OCI-LY3 (cell line): Measurements from ENCODE around the gene FRMD3.

Experiments
- H2AFZ ChIP-seq: fragments of 200-600, 300-600 bp; shearing (Covaris generic); 2 replicates; pipeline ENCODE4 v1.6.0; 2014; ENCODE audit warnings: antibody characterized with exemption, low read depth, low read length
- H3K27ac ChIP-seq: fragments of 200-600, 300-600 bp; sonication (generic); 2 replicates; pipeline ENCODE4 v1.5.1; 2014; ENCODE audit warnings: mild to moderate bottlenecking, low read length, moderate library complexity, mixed read lengths
- H3K27me3 ChIP-seq: fragments of 200-600, 300-600 bp; sonication (generic); 2 replicates; pipeline ENCODE4 v1.6.1; 2014; ENCODE audit warnings: low read depth, low read length, mixed read lengths
- H3K36me3 ChIP-seq: fragments of 200-600, 300-600 bp; sonication (generic); replicated peaks from 2 replicates; pipeline ENCODE3; 2014; ENCODE audit warnings: low read depth, low read length, mixed read lengths
- H3K4me1 ChIP-seq: fragments of 300-600, 200-600 bp; sonication (generic); 2 replicates; pipeline ENCODE4 v1.6.1; 2014; ENCODE audit warnings: low read length, mixed read lengths
- H3K4me2 ChIP-seq: fragments of 200-600, 300-600 bp; sonication (generic); 2 replicates; pipeline ENCODE4 v1.6.1; 2014; ENCODE audit warnings: low read length, mixed read lengths
- H3K4me3 ChIP-seq: fragments of 300-600, 200-600 bp; sonication (generic); 2 replicates; pipeline ENCODE4 v1.5.1; 2014; ENCODE audit warnings: antibody characterized with exemption, mild to moderate bottlenecking, low read length, moderate library complexity
- H3K79me2 ChIP-seq: fragments of 300-600, 200-600 bp; shearing (Covaris generic); 2 replicates; pipeline ENCODE4 v1.6.1; 2014; ENCODE audit warnings: mild to moderate bottlenecking, low read length, mixed read lengths
- H3K9ac ChIP-seq: fragments of 300-600, 200-600 bp; shearing (Covaris generic); 2 replicates; pipeline ENCODE4 v1.6.0; 2014; ENCODE audit warnings: mild to moderate bottlenecking, low read length, moderate library complexity
- H3K9me3 ChIP-seq: fragments of 200-600, 300-600 bp; shearing (Covaris generic); 2 replicates; pipeline ENCODE4 v1.6.1; 2014; ENCODE audit warnings: low read length, mixed read lengths; ENCODE audit not compliant: insufficient read depth
- H4K20me1 ChIP-seq: fragments of 200-600, 300-600 bp; sonication (generic); 2 replicates; pipeline ENCODE4 v1.6.1; 2016; ENCODE audit warnings: low read length, mixed read lengths; ENCODE audit not compliant: insufficient read depth
- CTCF ChIP-seq: fragments of 200-600, 300-600 bp; sonication (generic); IDR thresholded peaks from 2 replicates; pipeline ENCODE4 v1.5.1; 2014; ENCODE audit warnings: antibody characterized with exemption, low read length, low read depth
- EZH2phosphoT487 ChIP-seq: fragments of 200-600 bp; shearing (Covaris generic); IDR thresholded peaks from 2 replicates; pipeline ENCODE4 v1.6.1; 2018; ENCODE audit warnings: antibody characterized with exemption, mixed run types, low read depth

FRMD3 gene

GRCh38 chr9:83209188-83209731, 328.9 kb downstream of the FRMD3 start:
- no peaks in the 10 kb centered on the region for H3K4me1 ChIP-seq
- no peaks in the 10 kb centered on the region for H3K36me3 ChIP-seq
- no peak overlapping the region for H3K4me3 ChIP-seq
- H3K79me2 ChIP-seq = no peaks in the 10 kb centered on the region
- no peak for TF ChIP-seq EZH2phosphoT487
- no peak for TF ChIP-seq CTCF
- H3K9ac ChIP-seq = no peak overlapping the region
- no peak overlapping the region for H2AFZ ChIP-seq
- H3K9me3 ChIP-seq = no peaks in the 10 kb centered on the region
- H3K4me2 ChIP-seq = no peak overlapping the region
- no peaks in the 10 kb centered on the region for H3K27me3 ChIP-seq
- no peak overlapping the region for H3K27ac ChIP-seq
- H4K20me1 ChIP-seq = no peaks in the 10 kb centered on the region

- Histone ChIP-seq H3K79me2 (no peaks in the 10 kb centered on the region), H3K4me1 (no peaks in the 10 kb centered on the region), H3K9me3 (no peaks in the 10 kb centered on the region), H3K4me3 (no peak overlapping the region), H2AFZ (no peak overlapping the region), H3K4me2 (no peak overlapping the region), H3K9ac (no peak overlapping the region), H3K27me3 (no peaks in the 10 kb centered on the region), H4K20me1 (no peaks in the 10 kb centered on the region), H3K27ac (no peak overlapping the region), H3K36me3 (no peaks in the 10 kb centered on the region)
- no peak for TF ChIP-seq CTCF
- TF ChIP-seq EZH2phosphoT487 = no peak
Measured at GRCh38 chr9:83208065-83208850, 329.9 kb downstream of the FRMD3 start.

GRCh38 chr9:83204047-83204446, 334.2 kb downstream of the FRMD3 start:
- no peak overlapping the region for H3K9ac ChIP-seq
- H3K27me3 ChIP-seq = no peaks in the 10 kb centered on the region

More at GRCh38 chr9:83204047-83204446, 334.2 kb downstream of the FRMD3 start:
- H4K20me1 ChIP-seq = no peaks in the 10 kb centered on the region
- H2AFZ ChIP-seq = no peak overlapping the region
- TF ChIP-seq CTCF = peak; percentile 24
- TF ChIP-seq EZH2phosphoT487 = no peak
- H3K27ac ChIP-seq = no peak overlapping the region
- H3K79me2 ChIP-seq = no peaks in the 10 kb centered on the region
- H3K4me2 ChIP-seq = no peak overlapping the region
- H3K9me3 ChIP-seq = no peaks in the 10 kb centered on the region
- peaks cover 5% of the 10 kb centered on the region for H3K4me1 ChIP-seq
- no peak overlapping the region for H3K4me3 ChIP-seq
- H3K36me3 ChIP-seq = no peaks in the 10 kb centered on the region
